Measurements from ENCODE around the gene SELENOT.

Gene SELENOT

GRCh38 chr3:150662410-150663200 lies 59.5 kb downstream of the SELENOT start:
- DNase-seq, result no peak

DNA sequence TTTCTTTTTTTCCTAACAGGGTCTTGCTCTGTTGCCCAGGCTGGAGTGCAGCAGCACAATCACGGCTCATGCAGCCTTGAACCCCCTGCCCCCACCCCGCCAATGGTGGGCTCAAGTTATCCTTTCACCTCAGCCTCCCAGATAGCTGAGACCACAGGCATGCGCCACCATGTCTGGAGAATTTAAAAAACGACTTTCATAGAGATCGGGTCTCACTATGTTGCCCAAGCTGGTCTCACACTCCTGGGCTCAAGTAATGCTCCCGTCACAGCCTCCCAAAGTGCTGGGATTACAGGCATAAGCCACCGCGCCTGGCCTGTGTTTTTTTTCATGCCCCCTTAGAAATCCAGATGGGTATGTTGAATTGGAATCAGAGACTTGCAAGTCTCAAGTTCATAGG lies 60.3 kb downstream of the SELENOT start:
- DNase-seq, result no peak

- DNase-seq, result no peak
Observed at GRCh38 chr3:150666167-150666566, 63.0 kb downstream of the SELENOT start.

DNA sequence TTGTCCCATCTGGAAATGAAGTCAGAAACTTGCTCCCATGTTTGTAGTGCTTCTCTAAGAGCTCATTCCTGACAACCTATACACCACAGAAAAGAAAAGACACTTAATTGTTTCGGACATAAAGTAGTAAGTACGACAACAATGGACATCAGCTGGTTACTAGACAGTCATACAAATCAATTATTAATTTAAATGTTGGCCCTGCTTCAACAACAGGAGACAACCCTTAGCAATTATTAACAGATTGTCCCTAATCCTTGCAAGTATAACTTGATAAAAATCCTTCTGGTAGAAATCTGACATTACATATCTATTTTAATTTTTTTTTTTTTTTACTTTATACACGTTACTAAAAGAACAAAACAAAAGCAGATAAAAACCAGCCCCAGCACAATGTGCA lies 70.8 kb downstream of the SELENOT start:
- DNase-seq, result no peak

DNA sequence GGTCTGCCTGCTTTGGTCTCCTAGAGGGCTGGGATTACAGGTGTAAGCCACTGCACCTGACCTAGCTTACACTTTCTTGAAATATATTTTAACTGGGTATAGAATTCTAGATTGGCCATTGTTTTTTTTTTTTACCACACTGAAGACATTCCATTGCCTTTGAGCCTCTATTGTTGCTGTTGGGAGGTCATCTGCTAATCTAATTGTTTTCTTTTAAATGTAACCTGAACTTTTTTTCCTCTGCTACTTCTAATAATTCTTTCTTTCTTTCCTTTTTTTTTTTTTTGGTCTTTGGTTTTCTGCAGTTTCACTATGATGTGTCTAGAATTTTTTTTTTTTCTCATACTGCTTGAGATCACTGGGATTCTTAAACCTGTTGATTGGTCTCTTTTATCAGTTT lies 72.5 kb downstream of the SELENOT start:
- no peak for DNase-seq
